Common myeloid progenitor, CD34-positive (primary cell): Measurements from ENCODE around the gene RAB3GAP2.
"Not testable (repeated sequence)": the region's sequence is repeated elsewhere in the genome, so short reads cannot be mapped to it uniquely, and the experiment has no call there.

ENCODE experiments used
- CTCF ChIA-PET: fragments of 350-600 bp; sonication (Branson Sonifier 250); formaldehyde crosslinking; loops from one replicate; lab custom pipeline; 2021; ENCODE audit warnings: antibody characterized with exemption; lab: Charles Lee
- POLR2A ChIA-PET: fragments of 350-600 bp; sonication (Branson Sonifier 250); formaldehyde crosslinking; loops from one replicate; lab custom pipeline; 2021; ENCODE audit warnings: antibody characterized with exemption; lab: Charles Lee
- DNase-seq, 3 donors: peaks; one replicate each; pipeline versions ENCODE4 v3.0.0 to v3.0.0-alpha.2; 2013
- H3K27ac ChIP-seq, 2 experiments: 1 replicate in 1 of 2; 2 replicates in 1 of 2; pipeline ENCODE4 v1.7.0; 2013; ENCODE audit warnings: inconsistent platforms in 2 of 2, low read length in 2 of 2, mild to moderate bottlenecking in 2 of 2, low read depth in 1 of 2, moderate library complexity in 1 of 2; ENCODE audit not compliant: severe bottlenecking in 2 of 2, insufficient read depth in 1 of 2, poor library complexity in 1 of 2
- H3K27me3 ChIP-seq, 5 experiments: replicated peaks in 2 of 5; 1 replicate in 3 of 5; 2 replicates in 2 of 5; pipeline versions ENCODE4 v1.6.1 to v1.7.0; 2013; ENCODE audit warnings: low read length in 4 of 5, mild to moderate bottlenecking in 2 of 5, moderate library complexity in 2 of 5, inconsistent platforms in 1 of 5; ENCODE audit not compliant: insufficient read depth in 5 of 5, control insufficient read depth in 4 of 5
- H3K36me3 ChIP-seq, 4 experiments: 1 replicate in 2 of 4; 2 replicates in 2 of 4; pipeline versions ENCODE4 v1.6.1 to v1.7.0; 2013; ENCODE audit warnings: low read length in 3 of 4, control low read depth in 1 of 4, mild to moderate bottlenecking in 1 of 4; ENCODE audit not compliant: control insufficient read depth in 4 of 4, insufficient read depth in 4 of 4
- H3K4me1 ChIP-seq, 4 experiments: 1 replicate in 3 of 4; 2 replicates in 1 of 4; pipeline versions ENCODE4 v1.6.1 to v1.7.1; 2013; ENCODE audit warnings: low read length in 3 of 4, mild to moderate bottlenecking in 3 of 4, control low read depth in 1 of 4, inconsistent platforms in 1 of 4, moderate library complexity in 1 of 4; ENCODE audit not compliant: control insufficient read depth in 4 of 4, insufficient read depth in 4 of 4; ENCODE audit errors: control extremely low read depth in 1 of 4
- H3K4me3 ChIP-seq, 7 experiments: 1 replicate in 4 of 7; 2 replicates in 3 of 7; pipeline versions ENCODE4 v1.5.1 to v1.7.0; 2013; ENCODE audit warnings: mild to moderate bottlenecking in 7 of 7, low read length in 6 of 7, moderate library complexity in 6 of 7, inconsistent platforms in 2 of 7, low read depth in 2 of 7, control low read depth in 1 of 7; ENCODE audit not compliant: insufficient read depth in 4 of 7, control insufficient read depth in 1 of 7; ENCODE audit errors: extremely low read depth in 1 of 7
- H3K9me3 ChIP-seq, 5 experiments: 1 replicate in 4 of 5; 2 replicates in 1 of 5; pipeline versions ENCODE4 v1.6.1 to v1.7.1; 2013; ENCODE audit warnings: low read length in 4 of 5, mild to moderate bottlenecking in 2 of 5, inconsistent platforms in 1 of 5, low read depth in 1 of 5, moderate library complexity in 1 of 5; ENCODE audit not compliant: control insufficient read depth in 4 of 5, insufficient read depth in 2 of 5; ENCODE audit errors: control extremely low read depth in 1 of 5
- WGBS: methylation state at CpG from one replicate; pipeline ENCODE4 v1.1.5; 2013; ENCODE audit not compliant: insufficient coverage; 5-methylcytosine and 5-hydroxymethylcytosine counted together

RAB3GAP2 gene

DNA sequence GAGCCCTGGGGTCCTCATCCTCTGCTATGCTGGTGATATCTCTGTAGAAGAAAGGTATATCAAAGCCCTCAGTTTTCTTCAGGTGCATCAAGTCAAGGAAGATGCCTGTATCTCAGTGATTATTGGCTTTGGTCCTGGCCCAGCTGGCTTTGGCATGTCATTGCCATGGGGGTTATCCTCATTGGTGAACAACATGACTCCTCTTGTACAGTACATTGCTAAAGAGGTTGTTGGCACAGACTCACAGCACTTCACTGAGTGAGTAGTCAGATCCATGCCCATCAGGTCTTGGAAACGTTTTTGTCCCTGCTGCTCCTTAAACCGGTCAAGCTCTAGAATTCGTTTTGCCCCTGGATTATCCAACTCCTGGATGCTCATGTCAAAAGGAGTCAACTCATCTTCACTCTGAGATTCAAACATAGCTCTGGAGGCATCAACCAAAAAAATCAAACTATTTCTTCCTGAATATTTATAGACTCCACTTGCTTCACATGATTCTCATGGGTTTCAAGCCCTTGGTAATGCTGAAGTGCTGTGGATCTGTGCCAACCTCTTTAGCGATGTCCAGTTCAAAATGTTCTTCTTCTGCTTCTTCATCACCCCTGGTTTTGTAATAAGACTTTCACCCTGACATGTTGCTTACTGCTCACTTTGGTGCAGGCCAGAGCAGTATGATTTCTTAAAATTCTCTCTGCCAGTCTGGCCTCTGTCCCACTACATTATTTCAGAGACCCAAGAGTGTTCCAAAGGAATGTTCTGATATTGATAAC, 43.0 kb upstream of the RAB3GAP2 start:
- POLR2A ChIA-PET: no interaction called here

DNA sequence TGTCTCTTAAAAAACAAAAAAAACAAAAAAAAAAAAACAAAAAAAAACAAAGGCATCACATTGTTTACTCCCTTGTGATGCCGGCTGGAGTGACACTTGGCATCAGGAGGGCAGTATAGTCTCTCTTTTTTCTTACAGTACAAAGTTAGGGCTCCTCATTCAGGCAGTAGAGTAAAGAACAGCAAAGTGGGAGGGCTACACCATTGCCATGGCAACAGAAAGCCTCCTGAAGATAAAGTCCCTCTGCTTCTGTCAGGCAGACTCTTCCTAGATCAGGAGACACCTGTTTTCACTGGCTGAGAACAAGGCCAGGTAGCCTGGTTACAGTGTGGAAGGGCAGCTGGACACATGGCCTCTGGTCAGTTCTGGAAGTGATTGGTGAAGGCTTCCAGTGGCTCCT, 41.3 kb upstream of the RAB3GAP2 start:
- H3K27ac ChIP-seq: no peak overlapping the region
- H3K9me3 ChIP-seq: no peaks in the 10 kb centered on the region
- 88% methylated on average over 1 of the region's 1 CpG for WGBS
- ChIA-PET CTCF (no interaction called here), POLR2A (no interaction called here)
- no peaks in the 10 kb centered on the region for H3K4me1 ChIP-seq
- no peaks in the 10 kb centered on the region for H3K27me3 ChIP-seq
- H3K36me3 ChIP-seq: no peaks in the 10 kb centered on the region
- H3K4me3 ChIP-seq: no peak overlapping the region
- no peak for DNase-seq

More for the DNA sequence above, 43.0 kb upstream of the RAB3GAP2 start:
- WGBS: 98% methylated on average over 4 of the region's 4 CpGs
- no peaks in the 10 kb centered on the region for H3K4me1 ChIP-seq
- no peak for DNase-seq
- no peaks in the 10 kb centered on the region for H3K27me3 ChIP-seq
- H3K36me3 ChIP-seq: no peaks in the 10 kb centered on the region
- H3K9me3 ChIP-seq: no peaks in the 10 kb centered on the region
- CTCF ChIA-PET: no interaction called here
- no peak overlapping the region for H3K27ac ChIP-seq
- H3K4me3 ChIP-seq: no peak overlapping the region

DNA sequence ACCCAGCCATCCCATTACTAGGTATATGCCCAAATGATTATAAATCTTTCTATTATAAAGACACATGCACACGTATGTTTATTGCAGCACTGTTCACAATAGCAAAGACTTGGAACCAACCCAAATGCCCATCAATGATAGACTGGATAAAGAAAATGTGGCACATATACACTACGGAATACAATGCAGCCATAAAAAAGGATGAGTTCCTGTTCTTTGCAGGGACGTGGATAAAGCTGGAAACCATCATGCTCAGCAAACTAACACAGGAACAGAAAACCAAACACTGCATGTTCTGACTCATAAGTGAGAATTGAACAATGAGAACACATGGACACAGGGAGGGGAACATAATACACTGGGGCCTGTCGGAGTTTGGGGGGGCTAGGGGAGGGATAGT, 37.9 kb upstream of the RAB3GAP2 start:
- CTCF ChIA-PET, H3K9me3 ChIP-seq, POLR2A ChIA-PET, H3K36me3 ChIP-seq, H3K27me3 ChIP-seq, H3K4me1 ChIP-seq, DNase-seq, H3K4me3 ChIP-seq, H3K27ac ChIP-seq: not testable (repeated sequence)
- 100% methylated on average over 1 of the region's 4 CpGs for WGBS

DNA sequence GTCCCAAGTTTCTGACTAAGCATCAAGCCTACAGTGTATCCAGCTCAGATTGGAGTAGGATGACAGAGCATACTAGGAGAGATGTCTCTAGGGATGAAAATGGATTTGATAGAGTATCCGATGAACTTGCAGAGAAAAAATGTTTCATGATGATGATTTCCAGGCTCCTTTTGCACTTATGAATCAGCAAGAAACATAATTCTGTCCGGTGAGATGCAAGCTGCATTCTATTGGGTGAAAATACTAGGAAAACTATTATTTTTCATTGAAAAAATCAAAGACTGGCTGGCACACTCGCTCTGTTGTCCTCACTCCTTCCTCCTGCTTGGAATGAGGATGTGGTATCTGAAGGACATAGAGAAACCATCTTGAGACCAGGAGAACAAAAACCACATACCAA, 35.4 kb upstream of the RAB3GAP2 start:
- POLR2A ChIA-PET: no interaction called here
- no peak overlapping the region for H3K4me3 ChIP-seq
- H3K9me3 ChIP-seq: no peaks in the 10 kb centered on the region
- no peak for DNase-seq
- H3K27ac ChIP-seq: no peak overlapping the region
- no peaks in the 10 kb centered on the region for H3K36me3 ChIP-seq
- WGBS: 96% methylated on average over 2 of the region's 3 CpGs
- CTCF ChIA-PET: no interaction called here
- H3K27me3 ChIP-seq: no peaks in the 10 kb centered on the region
- H3K4me1 ChIP-seq: no peaks in the 10 kb centered on the region

DNA sequence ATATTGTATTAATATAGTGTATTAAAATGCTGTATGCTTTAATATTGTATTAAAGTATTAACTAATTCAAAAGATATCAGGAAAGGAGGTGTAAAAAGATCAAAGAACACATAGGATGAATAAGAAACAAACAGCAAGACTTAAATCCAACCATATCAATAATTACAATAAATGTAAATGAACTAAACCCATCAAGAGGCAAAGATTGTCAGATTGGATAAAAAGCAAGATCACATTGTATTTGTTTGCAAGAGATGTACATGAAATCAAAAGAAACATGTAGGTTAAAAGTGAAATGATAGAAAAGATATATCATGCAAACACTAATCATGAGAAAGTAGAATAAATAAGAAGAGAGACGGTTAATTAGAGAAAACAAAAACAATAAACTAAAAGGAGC, 34.1 kb upstream of the RAB3GAP2 start:
- ChIA-PET POLR2A (no interaction called here), CTCF (interaction anchor here (1.2 kb wide), 1 partner anchor 22 kb away, joined by 3 read pairs; no protein-coding TSS in a partner anchor)
- Histone ChIP-seq H3K27me3 (no peaks in the 10 kb centered on the region), H3K4me3 (no peak overlapping the region), H3K9me3 (no peaks in the 10 kb centered on the region), H3K36me3 (no peaks in the 10 kb centered on the region), H3K4me1 (no peaks in the 10 kb centered on the region), H3K27ac (no peak overlapping the region)
- WGBS: no CpG with 5 or more reads among the region's 1 CpG
- DNase-seq: no peak

DNA sequence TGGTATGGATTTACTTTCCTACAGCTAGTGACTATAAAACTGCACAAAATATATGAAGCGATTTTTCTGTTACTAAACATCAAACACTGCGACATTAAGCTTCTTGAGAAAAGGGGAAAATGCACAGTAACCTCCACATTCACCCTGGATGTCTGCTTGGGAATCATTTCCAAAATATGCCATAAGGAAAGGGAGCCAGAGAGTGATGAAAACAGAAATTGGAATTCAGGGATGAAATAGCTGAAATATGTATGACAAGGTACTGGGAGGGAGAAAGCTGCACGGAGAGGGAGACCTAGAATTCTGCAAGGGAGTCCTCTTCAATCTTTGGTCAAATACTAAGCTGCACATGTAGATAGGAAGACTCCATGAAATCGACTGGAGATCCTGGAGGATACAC, 31.6 kb upstream of the RAB3GAP2 start:
- ChIA-PET CTCF (no interaction called here), POLR2A (no interaction called here)
- DNase-seq: no peak
- WGBS: 100% methylated on average over 2 of the region's 4 CpGs
- no peak overlapping the region for H3K27ac ChIP-seq
- H3K36me3 ChIP-seq: no peaks in the 10 kb centered on the region
- no peaks in the 10 kb centered on the region for H3K4me1 ChIP-seq
- no peak overlapping the region for H3K4me3 ChIP-seq
- no peaks in the 10 kb centered on the region for H3K27me3 ChIP-seq
- no peaks in the 10 kb centered on the region for H3K9me3 ChIP-seq

DNA sequence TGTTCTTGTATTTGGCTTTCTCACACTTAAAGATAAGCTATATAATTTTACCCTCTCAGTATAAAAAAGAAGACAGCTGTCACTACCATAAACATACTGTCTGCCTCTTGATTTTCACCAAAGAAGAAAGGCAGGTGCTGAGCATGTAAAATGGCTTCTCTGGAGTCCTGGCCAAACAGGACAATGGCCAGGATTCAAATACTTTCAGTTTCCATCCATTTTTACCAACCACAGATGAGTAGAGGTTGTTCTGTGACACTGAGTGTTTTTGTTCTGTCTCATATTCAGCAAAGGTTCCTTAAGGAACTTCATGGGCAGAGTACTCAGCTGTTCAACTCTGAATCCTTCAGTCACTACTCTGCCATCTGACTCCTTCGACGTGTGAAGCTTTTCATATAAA, 29.4 kb upstream of the RAB3GAP2 start:
- no CpG with 5 or more reads among the region's 2 CpGs for WGBS
- no peaks in the 10 kb centered on the region for H3K4me1 ChIP-seq

More for the DNA sequence above, 29.4 kb upstream of the RAB3GAP2 start:
- Histone ChIP-seq H3K27ac (no peak overlapping the region), H3K27me3 (no peaks in the 10 kb centered on the region), H3K36me3 (no peaks in the 10 kb centered on the region), H3K4me3 (no peak overlapping the region), H3K9me3 (no peaks in the 10 kb centered on the region)
- ChIA-PET CTCF (interaction anchor here (1.6 kb wide), 1 partner anchor 23 kb away, joined by 3 read pairs; no protein-coding TSS in a partner anchor), POLR2A (no interaction called here)
- no peak for DNase-seq
